Measurements from ENCODE around the gene MSL1.

- TF ChIP-seq CTCF (IDR thresholded peaks at IDR 0.05) (no peak), POLR2A (IDR thresholded peaks at IDR 0.05) (no peak)
Measured at GRCh38 chr17:40174514-40174913, 52.7 kb downstream of the MSL1 start.
